HG03066 (cell line): ENCODE results near the gene LCLAT1.

Experiments
- ATAC-seq: cut with Tn5 transposase; IDR thresholded peaks from one replicate; pipeline ENCODE4 v1.9.1; 2021; ENCODE audit warnings: low read depth; ENCODE audit not compliant: unreplicated experiment

Gene LCLAT1

DNA sequence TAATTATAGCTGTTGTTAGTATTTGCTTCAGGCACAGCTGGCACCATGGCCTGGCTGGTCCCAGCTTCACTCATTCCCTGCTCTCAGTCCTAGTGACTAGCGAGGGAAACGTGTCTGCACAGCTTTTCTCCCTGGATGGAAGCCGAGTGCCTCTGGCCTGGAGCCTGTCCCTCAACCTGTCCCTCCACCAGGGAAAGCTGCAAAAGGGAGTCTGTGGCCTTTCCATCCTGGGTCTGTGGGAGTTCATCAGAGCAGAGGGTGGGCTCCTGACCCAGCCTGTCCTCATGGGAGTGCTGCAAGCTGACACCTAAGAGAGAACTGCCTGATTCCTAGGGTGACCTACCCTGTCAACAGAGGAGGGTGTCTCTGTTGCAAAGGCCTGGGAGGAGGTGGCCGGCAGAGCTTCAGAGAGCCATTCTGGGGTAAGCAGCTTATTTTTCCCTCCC, 241.9 kb downstream of the LCLAT1 start:
- ATAC-seq: no peak

DNA sequence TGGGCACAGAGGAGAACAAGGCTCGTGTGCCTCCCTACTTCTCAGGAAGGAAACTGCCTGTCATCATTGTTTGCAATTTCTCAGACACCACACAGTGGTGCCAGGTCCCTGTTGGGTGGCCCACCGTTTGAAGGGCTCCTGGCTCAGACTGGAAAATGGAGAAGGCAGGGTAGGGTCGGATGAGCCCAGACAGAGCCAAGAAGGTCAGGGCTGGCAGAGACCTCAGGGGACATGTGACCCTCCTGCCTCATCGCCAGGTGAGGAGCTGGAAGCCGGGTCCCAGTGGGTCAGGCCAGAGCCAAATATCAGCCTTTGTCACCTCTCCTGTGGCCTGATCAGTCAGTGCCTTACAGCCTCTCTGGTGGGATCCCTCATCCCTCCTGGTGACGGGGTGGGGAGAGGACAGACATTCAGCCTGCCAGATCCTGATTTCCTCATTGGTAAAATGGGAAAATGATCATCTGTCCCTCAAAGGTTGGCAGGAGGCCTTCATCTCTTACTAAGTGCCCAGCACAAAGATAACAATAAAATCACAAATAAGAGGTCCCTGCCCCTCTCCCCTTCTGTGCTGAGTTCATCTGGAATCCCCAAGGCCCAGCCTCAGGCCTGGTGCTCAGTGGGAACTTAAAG, 242.6 kb downstream of the LCLAT1 start:
- ATAC-seq: no peak

DNA sequence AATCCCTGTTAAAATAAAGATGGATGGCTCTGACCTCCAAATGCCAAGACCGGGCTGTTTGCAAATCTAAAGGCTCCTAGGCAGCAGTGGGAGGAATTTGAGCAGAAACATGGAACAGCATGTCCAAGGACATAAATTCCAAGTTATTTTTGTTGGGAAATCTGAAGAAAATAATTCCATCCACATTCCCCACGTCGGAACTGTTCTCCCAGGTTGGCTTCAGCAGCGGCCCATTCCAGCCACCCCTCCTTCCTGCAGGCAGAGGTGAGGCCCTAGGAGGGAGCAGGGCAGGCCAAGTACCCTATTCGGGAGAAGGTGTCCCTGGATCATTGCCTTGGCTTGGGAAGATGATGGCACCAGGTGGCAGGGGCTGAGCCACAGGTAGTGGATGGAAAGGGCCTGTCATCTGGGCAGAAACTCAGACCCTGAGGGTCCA, 243.1 kb downstream of the LCLAT1 start:
- no peak for ATAC-seq

DNA sequence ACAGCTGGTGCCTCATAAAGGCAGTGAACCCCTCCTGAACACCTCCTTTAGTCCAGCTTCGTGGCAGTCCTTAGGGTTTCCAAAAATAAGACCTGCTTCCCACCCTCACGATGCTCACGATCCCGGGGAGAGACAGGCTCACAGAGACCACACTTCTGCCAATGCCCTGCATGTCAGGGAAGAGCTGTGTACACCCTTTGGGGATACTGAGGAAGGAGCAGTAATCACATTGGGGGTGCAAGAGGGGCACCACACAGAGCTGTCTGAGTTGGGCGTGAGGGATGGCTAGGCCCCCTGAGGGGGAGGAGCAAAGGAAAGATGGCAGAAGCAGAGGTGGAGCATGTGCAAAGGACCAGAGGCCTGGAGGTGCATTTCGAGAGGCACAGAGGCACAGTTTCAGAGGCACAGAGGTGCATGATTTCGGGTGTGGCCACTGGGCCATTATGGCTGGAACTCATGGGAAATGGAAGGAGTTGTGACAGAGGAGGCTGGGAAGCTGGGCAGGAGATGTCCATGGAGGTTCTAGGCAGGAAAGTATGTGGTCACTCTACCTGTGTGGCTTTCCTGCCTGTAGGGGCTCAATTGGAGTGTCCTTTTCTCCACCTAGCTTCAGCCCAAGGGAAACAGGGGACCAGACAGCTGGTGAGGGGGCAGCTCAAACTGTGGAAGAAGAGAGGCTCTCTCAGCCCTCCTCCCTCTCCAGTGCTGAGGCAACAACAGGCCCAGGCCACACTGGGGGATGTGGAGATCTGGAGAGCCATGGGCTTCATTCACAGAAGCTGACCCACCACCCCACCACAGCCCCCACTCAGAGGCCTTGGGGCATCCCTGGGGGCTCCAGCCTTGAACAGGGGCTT, 244.3 kb downstream of the LCLAT1 start:
- ATAC-seq: no peak

DNA sequence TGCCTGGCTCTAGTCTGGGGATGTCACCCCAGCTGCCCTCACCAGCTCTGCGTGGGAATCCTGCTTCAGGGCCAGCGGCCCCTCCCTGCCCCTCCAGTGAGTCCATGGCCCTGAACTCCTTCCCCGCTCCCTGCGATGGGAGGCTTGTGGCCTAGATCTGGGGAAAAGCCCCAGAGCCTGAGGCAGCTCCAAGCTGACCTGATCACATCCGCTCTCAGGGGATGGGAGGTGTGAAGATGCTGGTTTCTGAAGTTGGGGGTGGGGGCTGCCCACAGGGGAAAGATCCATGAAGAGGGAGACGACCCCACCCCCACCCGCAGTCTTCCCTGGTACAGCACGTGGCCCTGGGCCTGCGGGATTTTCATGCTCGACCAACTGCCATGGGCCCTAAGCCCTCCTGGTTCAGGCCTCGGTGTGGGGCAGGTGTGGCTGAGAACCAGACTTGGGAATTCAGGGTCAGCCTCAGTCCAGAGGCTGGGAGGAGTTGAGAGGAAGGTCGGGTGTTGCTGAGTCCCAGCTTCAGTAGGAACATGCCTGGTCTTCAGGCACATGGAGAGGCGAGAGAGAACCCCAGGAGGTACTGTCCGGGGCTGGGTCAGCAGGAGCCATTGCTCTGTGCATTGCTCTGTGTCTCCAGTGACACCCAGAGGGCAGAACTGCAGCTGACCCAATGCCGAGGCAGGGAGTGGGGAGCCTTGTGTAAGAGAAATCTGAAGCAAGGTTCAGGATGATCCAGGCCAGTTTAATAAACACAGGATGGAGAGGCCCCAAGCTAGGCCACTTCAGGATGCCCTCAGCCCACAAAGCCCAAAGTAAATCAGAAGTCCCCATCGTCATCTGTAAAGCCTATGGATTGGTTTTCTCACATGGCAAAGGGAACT, 245.1 kb downstream of the LCLAT1 start:
- no peak for ATAC-seq

DNA sequence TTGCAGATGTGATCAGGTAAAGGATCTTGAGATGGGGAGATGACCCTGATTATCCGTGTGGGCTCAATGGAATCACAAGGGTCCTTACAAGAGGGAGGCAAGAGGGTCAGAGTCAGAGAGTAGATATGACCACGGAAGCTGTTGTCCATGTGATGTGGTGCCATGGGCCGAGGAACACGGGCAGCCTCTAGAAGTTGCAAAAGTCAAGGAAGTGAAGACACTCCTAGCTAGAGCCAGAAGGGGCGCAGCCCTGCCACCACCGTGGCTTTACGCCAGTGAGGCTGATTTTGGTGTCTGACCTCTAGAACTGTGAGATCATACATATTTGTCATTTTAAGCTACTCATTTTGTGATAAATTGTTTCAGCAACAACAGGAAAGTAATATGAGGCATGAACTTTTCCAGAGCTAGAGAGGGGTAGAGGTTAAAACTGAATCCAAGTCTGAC, 245.8 kb downstream of the LCLAT1 start:
- no peak for ATAC-seq
